ENCODE measurements around the gene ATF6. TPM values are rescaled to one million over a fixed set of nuclear protein-coding genes. Genes with fewer than 3 reads are reported as not detected.

Gene ATF6
- total RNA-seq, 1 donor: 28.6 TPM

GRCh38 chr1:162010175-162010506 lies 244.0 kb downstream of the ATF6 start:
- H3K27ac ChIP-seq (ENCODE audit: low read depth, low read length): no peak overlapping the region
- no peak for TF ChIP-seq CTCF (IDR thresholded peaks at IDR 0.05; ENCODE audit: extremely low read depth, low read depth, low read length)
- H4K20me1 ChIP-seq (ENCODE audit: insufficient read depth, low read length): peaks cover 5% of the 10 kb centered on the region
- H3K27me3 ChIP-seq (ENCODE audit: insufficient read depth, low read length): peaks cover 4% of the 10 kb centered on the region
- H3K4me1 ChIP-seq (ENCODE audit: insufficient read depth, low read length): peaks cover 4% of the 10 kb centered on the region
- H2AFZ ChIP-seq (ENCODE audit: low read length): no peak overlapping the region
- H3K4me2 ChIP-seq (ENCODE audit: insufficient read depth, low read length): no peak overlapping the region
- no peaks in the 10 kb centered on the region for H3K79me2 ChIP-seq (ENCODE audit: insufficient read depth, low read length)
- H3K36me3 ChIP-seq (ENCODE audit: insufficient read depth, low read length): no peaks in the 10 kb centered on the region
- DNase-seq (ENCODE audit: insufficient read length, low spot score, missing footprints): peak; percentile 29
- H3K9me3 ChIP-seq (ENCODE audit: low read depth, low read length): no peaks in the 10 kb centered on the region
- no peak overlapping the region for H3K4me3 ChIP-seq (ENCODE audit: insufficient read depth, low read length)

GRCh38 chr1:162011337-162012012 lies 245.4 kb downstream of the ATF6 start:
- Histone ChIP-seq H3K36me3 (ENCODE audit: insufficient read depth, low read length) (no peaks in the 10 kb centered on the region), H3K27me3 (ENCODE audit: insufficient read depth, low read length) (peaks cover 4% of the 10 kb centered on the region), H3K9me3 (ENCODE audit: low read depth, low read length) (no peaks in the 10 kb centered on the region), H2AFZ (ENCODE audit: low read length) (no peak overlapping the region), H3K4me2 (ENCODE audit: insufficient read depth, low read length) (no peak overlapping the region), H4K20me1 (ENCODE audit: insufficient read depth, low read length) (peaks cover 5% of the 10 kb centered on the region), H3K4me1 (ENCODE audit: insufficient read depth, low read length) (peaks cover 1% of the 10 kb centered on the region), H3K27ac (ENCODE audit: low read depth, low read length) (no peak overlapping the region), H3K4me3 (ENCODE audit: insufficient read depth, low read length) (no peak overlapping the region), H3K79me2 (ENCODE audit: insufficient read depth, low read length) (no peaks in the 10 kb centered on the region)
- TF ChIP-seq CTCF (IDR thresholded peaks at IDR 0.05; ENCODE audit: extremely low read depth, low read depth, low read length): no peak
- peak; percentile 3 for DNase-seq (ENCODE audit: insufficient read length, low spot score, missing footprints)

- H3K4me3 ChIP-seq (ENCODE audit: insufficient read depth, low read length): no peak overlapping the region
- no peak overlapping the region for H3K27ac ChIP-seq (ENCODE audit: low read depth, low read length)
- H3K36me3 ChIP-seq (ENCODE audit: insufficient read depth, low read length): no peaks in the 10 kb centered on the region
- H3K4me2 ChIP-seq (ENCODE audit: insufficient read depth, low read length): no peak overlapping the region
- H2AFZ ChIP-seq (ENCODE audit: low read length): no peak overlapping the region
- no peak for DNase-seq (ENCODE audit: insufficient read length, low spot score, missing footprints)
- no peaks in the 10 kb centered on the region for H3K9me3 ChIP-seq (ENCODE audit: low read depth, low read length)
- H3K79me2 ChIP-seq (ENCODE audit: insufficient read depth, low read length): no peaks in the 10 kb centered on the region
- TF ChIP-seq CTCF (IDR thresholded peaks at IDR 0.05; ENCODE audit: extremely low read depth, low read depth, low read length): no peak
- no peaks in the 10 kb centered on the region for H3K27me3 ChIP-seq (ENCODE audit: insufficient read depth, low read length)
- H3K4me1 ChIP-seq (ENCODE audit: insufficient read depth, low read length): no peaks in the 10 kb centered on the region
- peaks cover 5% of the 10 kb centered on the region for H4K20me1 ChIP-seq (ENCODE audit: insufficient read depth, low read length)
Measured at GRCh38 chr1:162013289-162013688, 247.2 kb downstream of the ATF6 start.

Small RNA genes within 50 kb of the gene (small RNA-seq; reads per million reads assigned to genes)
- gene RN7SL466P: not detected

Other genes with a start within 250 kb of the ATF6 start
- 0.36 and 0.88 TPM in 2 replicates for gene HSPA6, start 241.8 kb upstream of the ATF6 start, total RNA-seq
- gene FCGR3A, start 216.5 kb upstream of the ATF6 start, total RNA-seq: under 0.01 TPM in 1 of 2 replicates, not detected in the other
- not detected in 2 replicates for gene FCGR3B, start 135.1 kb upstream of the ATF6 start, total RNA-seq
- gene FCGR2B, start 103.2 kb upstream of the ATF6 start, total RNA-seq: 0.36 TPM in 1 of 2 replicates, not detected in the other
- 0.88 and 1.4 TPM in 2 replicates for gene FCRLA, start 59.1 kb upstream of the ATF6 start, total RNA-seq
- 1.8 TPM in 2 replicates for gene FCRLB, start 44.8 kb upstream of the ATF6 start, total RNA-seq
- 20.6 and 32.1 TPM in 2 replicates for gene DUSP12, start 16.5 kb upstream of the ATF6 start, total RNA-seq